ENCODE data around the gene CRYBA4.

Gene CRYBA4

GRCh38 chr22:26675687-26676268, 54.0 kb downstream of the CRYBA4 start:
- no peak overlapping the region for H3K27ac ChIP-seq (ENCODE audit: low read depth, low read length, poor library complexity, severe bottlenecking)
- no peak overlapping the region for H3K4me3 ChIP-seq (ENCODE audit: low read depth, low read length, poor library complexity, severe bottlenecking)
- no peaks in the 10 kb centered on the region for H3K9me2 ChIP-seq (ENCODE audit: low read depth, low read length)
- peaks cover 9% of the 10 kb centered on the region; the same call in 1 of the 2 replicates for H3K36me3 ChIP-seq (ENCODE audit: insufficient read depth, low read length)
- no peaks in the 10 kb centered on the region for H3K9me3 ChIP-seq (ENCODE audit: low read length)
- no peaks in the 10 kb centered on the region for H3K27me3 ChIP-seq (ENCODE audit: insufficient read depth, low read length)
- H3K4me2 ChIP-seq (ENCODE audit: low read length) = no peak overlapping the region
- TF ChIP-seq CTCF (IDR thresholded peaks at IDR 0.05; ENCODE audit: low read length) = no peak
- no peak for TF ChIP-seq EZH2 (IDR thresholded peaks at IDR 0.05; ENCODE audit: borderline replicate concordance, low read length)
- H2AFZ ChIP-seq (ENCODE audit: low read length) = no peak overlapping the region
- H3F3A ChIP-seq (ENCODE audit: insufficient read depth, low read length) = peaks cover 15% of the 10 kb centered on the region
- H4K20me1 ChIP-seq (ENCODE audit: insufficient read depth, low read length) = no peaks in the 10 kb centered on the region
- H3K79me2 ChIP-seq (ENCODE audit: insufficient read depth, low read length) = peaks cover 20% of the 10 kb centered on the region
- H3K4me1 ChIP-seq (ENCODE audit: insufficient read depth, low read length, severe bottlenecking) = peaks cover 43% of the 10 kb centered on the region
- H3K9ac ChIP-seq (ENCODE audit: low read length) = no peak overlapping the region

- Histone ChIP-seq H3K4me3 (ENCODE audit: low read depth, low read length, poor library complexity, severe bottlenecking) (no peak overlapping the region), H3K27me3 (ENCODE audit: insufficient read depth, low read length) (no peaks in the 10 kb centered on the region), H3K4me1 (ENCODE audit: insufficient read depth, low read length, severe bottlenecking) (peaks cover 28% of the 10 kb centered on the region), H3K9ac (ENCODE audit: low read length) (no peak overlapping the region), H3K27ac (ENCODE audit: low read depth, low read length, poor library complexity, severe bottlenecking) (no peak overlapping the region), H3K79me2 (ENCODE audit: insufficient read depth, low read length) (peaks cover 20% of the 10 kb centered on the region), H3K9me3 (ENCODE audit: low read length) (no peaks in the 10 kb centered on the region), H3K4me2 (ENCODE audit: low read length) (no peak overlapping the region), H4K20me1 (ENCODE audit: insufficient read depth, low read length) (no peaks in the 10 kb centered on the region), H3K9me2 (ENCODE audit: low read depth, low read length) (no peaks in the 10 kb centered on the region), H3F3A (ENCODE audit: insufficient read depth, low read length) (peaks cover 9% of the 10 kb centered on the region; the same call in 1 of the 2 replicates), H2AFZ (ENCODE audit: low read length) (no peak overlapping the region), H3K36me3 (ENCODE audit: insufficient read depth, low read length) (peaks cover 23% of the 10 kb centered on the region; the same call in 1 of the 2 replicates)
- TF ChIP-seq EZH2 (IDR thresholded peaks at IDR 0.05; ENCODE audit: borderline replicate concordance, low read length) = no peak
- TF ChIP-seq CTCF (IDR thresholded peaks at IDR 0.05; ENCODE audit: low read length) = no peak
These were observed 55.5 kb downstream of the CRYBA4 start for GRCh38 chr22:26677217-26677616.

- Histone ChIP-seq H3K9me3 (ENCODE audit: low read length) (no peaks in the 10 kb centered on the region), H3K4me1 (ENCODE audit: insufficient read depth, low read length, severe bottlenecking) (peaks cover 14% of the 10 kb centered on the region), H3K4me3 (ENCODE audit: low read depth, low read length, poor library complexity, severe bottlenecking) (no peak overlapping the region), H3K27ac (ENCODE audit: low read depth, low read length, poor library complexity, severe bottlenecking) (no peak overlapping the region), H3K4me2 (ENCODE audit: low read length) (no peak overlapping the region), H3K36me3 (ENCODE audit: insufficient read depth, low read length) (peaks cover 27% of the 10 kb centered on the region; the same call in 1 of the 2 replicates), H3K9me2 (ENCODE audit: low read depth, low read length) (no peaks in the 10 kb centered on the region), H4K20me1 (ENCODE audit: insufficient read depth, low read length) (no peaks in the 10 kb centered on the region), H3K27me3 (ENCODE audit: insufficient read depth, low read length) (no peaks in the 10 kb centered on the region), H3K9ac (ENCODE audit: low read length) (no peak overlapping the region), H3F3A (ENCODE audit: insufficient read depth, low read length) (no peaks in the 10 kb centered on the region), H2AFZ (ENCODE audit: low read length) (no peak overlapping the region), H3K79me2 (ENCODE audit: insufficient read depth, low read length) (peaks cover 14% of the 10 kb centered on the region)
- peak; percentile 93 for TF ChIP-seq CTCF (IDR thresholded peaks at IDR 0.05; ENCODE audit: low read length)
- no peak for TF ChIP-seq EZH2 (IDR thresholded peaks at IDR 0.05; ENCODE audit: borderline replicate concordance, low read length)
These were observed 57.4 kb downstream of the CRYBA4 start for GRCh38 chr22:26679003-26679629.
